Ishikawa (cell line): ENCODE results near the gene RASA2.

ENCODE experiments used
- CEBPB ChIP-seq: IDR thresholded peaks from 2 replicates; pipeline ENCODE4 v1.6.1; 2012
- CREB1 ChIP-seq: IDR thresholded peaks from 2 replicates; pipeline ENCODE4 v1.6.1; 2012; ENCODE audit warnings: low read depth
- EGR1 ChIP-seq: IDR thresholded peaks from 2 replicates; pipeline ENCODE4 v1.6.1; 2012
- EP300 ChIP-seq: IDR thresholded peaks from 2 replicates; pipeline ENCODE4 v1.6.1; 2012; ENCODE audit warnings: borderline replicate concordance
- FOXM1 ChIP-seq: IDR thresholded peaks from 2 replicates; pipeline ENCODE4 v1.6.1; 2012; ENCODE audit warnings: low read depth, borderline replicate concordance
- NFIC ChIP-seq: IDR thresholded peaks from 2 replicates; pipeline ENCODE4 v1.6.1; 2012
- RAD21 ChIP-seq: IDR thresholded peaks from 2 replicates; pipeline ENCODE4 v1.6.1; 2012; ENCODE audit warnings: low read depth
- REST ChIP-seq: IDR thresholded peaks from 2 replicates; pipeline ENCODE4 v1.6.1; 2012; ENCODE audit warnings: low read depth, mild to moderate bottlenecking
- TAF1 ChIP-seq: IDR thresholded peaks from 2 replicates; pipeline ENCODE4 v1.6.1; 2012; ENCODE audit warnings: low read depth, mild to moderate bottlenecking
- TEAD4 ChIP-seq: IDR thresholded peaks from 2 replicates; pipeline ENCODE4 v1.6.1; 2012
- YY1 ChIP-seq: IDR thresholded peaks from 2 replicates; pipeline ENCODE4 v1.6.1; 2012; ENCODE audit warnings: low read depth
- ZBTB7A ChIP-seq: IDR thresholded peaks from 2 replicates; pipeline ENCODE4 v1.6.1; 2012; ENCODE audit warnings: low read depth
- TF ChIP-seq, protein P1 (sequence below): IDR thresholded peaks from 2 replicates; pipeline ENCODE4 v1.6.1; 2012
- TF ChIP-seq, protein P2 (sequence below): IDR thresholded peaks from 2 replicates; pipeline ENCODE4 v1.6.1; 2012

DNA sequence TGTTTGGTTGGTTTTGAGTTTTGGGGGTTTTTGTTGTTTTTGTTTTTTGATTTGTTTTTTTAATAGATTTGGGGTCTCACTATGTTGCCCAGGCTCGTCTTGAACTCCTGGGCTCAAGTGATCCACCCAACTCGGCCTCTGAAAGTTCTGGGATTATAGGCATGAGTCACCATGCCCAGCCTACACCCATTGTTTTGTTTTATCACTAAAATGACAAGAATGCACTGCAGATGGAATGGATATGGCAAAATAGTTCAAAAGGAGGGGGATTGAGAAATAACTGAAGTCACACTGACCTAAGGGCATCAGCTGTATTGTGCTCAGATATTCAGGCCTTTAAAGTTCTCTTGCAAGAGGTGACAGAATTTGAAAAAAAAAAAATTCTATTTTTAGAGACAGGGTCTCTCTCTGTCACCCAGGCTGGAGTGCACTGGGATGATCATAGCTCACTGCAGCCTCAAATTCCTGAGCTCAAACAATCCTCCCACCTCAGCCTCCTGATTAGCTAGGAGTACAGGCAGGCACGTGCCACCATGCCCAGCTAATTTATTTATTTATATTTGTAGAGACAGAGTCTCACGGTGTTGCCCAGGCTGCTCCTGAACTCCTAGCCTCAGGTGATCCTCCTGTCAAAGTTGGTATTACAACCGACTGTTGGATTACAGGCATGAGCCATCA, 4.4 kb upstream of the RASA2 start:
- TF ChIP-seq EP300 = no peak
- no peak for TF ChIP-seq CEBPB
- peak; percentile 64 for TF ChIP-seq TEAD4
- TF ChIP-seq, protein P1, sequence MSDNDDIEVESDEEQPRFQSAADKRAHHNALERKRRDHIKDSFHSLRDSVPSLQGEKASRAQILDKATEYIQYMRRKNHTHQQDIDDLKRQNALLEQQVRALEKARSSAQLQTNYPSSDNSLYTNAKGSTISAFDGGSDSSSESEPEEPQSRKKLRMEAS = no peak
- no peak for TF ChIP-seq FOXM1
- TF ChIP-seq NFIC = no peak
- no peak for TF ChIP-seq REST
- no peak for TF ChIP-seq TAF1
- no peak for TF ChIP-seq CREB1
- TF ChIP-seq EGR1 = no peak
- no peak for TF ChIP-seq ZBTB7A
- TF ChIP-seq, protein P2, sequence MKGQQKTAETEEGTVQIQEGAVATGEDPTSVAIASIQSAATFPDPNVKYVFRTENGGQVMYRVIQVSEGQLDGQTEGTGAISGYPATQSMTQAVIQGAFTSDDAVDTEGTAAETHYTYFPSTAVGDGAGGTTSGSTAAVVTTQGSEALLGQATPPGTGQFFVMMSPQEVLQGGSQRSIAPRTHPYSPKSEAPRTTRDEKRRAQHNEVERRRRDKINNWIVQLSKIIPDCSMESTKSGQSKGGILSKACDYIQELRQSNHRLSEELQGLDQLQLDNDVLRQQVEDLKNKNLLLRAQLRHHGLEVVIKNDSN = no peak
- no peak for TF ChIP-seq YY1
- no peak for TF ChIP-seq RAD21
